Activated T-cell treated with anti-CD3 and anti-CD28 coated beads for 1 hour (primary cell): Measurements from ENCODE around the gene POLR2A.

ENCODE experiments used
- DNase-seq: peaks from one replicate; pipeline ENCODE4 v3.0.0-alpha.2; 2020; ENCODE audit warnings: low read depth

Gene POLR2A

GRCh38 chr17:7484067-7484918 lies at the start of gene POLR2A:
Gene POLR2A, plus strand, starts transcription at chr17:7484366.
- DNase-seq = peak; percentile 99

DNA sequence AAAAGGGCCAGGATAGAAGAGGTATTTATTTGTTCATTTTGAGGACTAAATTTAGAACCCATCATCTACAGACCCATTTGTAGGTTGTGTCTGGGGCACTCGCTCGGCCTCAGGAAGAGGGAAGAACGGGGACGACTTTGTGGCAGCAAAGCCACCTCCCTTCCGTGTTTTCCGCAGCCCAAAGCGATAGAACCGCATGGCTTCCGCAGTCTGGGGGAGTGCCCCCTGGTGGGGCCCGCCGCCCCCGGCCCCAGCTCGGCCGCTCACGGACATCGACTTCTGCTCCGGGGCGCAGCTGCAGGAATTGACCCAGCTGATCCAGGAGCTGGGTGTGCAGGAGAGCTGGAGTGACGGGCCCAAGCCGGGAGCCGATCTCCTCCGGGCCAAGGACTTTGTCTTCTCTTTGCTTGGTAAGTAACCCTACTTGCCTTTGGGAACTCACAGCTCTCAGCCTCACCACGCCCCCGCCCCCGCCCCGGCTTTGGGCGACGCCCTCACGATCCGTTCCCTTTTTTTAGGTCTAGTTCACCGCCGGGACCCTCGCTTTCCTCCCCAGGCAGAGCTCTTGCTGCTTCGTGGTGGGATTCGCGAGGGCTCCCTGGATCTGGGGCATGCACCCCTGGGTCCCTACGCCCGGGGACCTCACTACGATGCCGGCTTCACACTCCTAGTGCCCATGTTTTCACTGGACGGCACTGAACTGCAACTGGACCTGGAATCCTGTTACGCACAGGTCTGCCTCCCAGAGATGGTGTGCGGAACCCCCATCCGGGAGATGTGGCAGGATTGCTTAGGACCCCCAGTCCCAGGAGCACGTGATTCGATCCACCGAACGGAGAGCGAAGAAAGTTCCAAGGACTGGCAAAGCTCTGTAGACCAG lies 48.2 kb upstream of the POLR2A start:
- DNase-seq = peak; percentile 36

- DNase-seq = peak; percentile 69
Measured at GRCh38 chr17:7436556-7437368, 47.4 kb upstream of the POLR2A start.

- DNase-seq = no peak
Measured at GRCh38 chr17:7437369-7437863, 46.8 kb upstream of the POLR2A start.

DNA sequence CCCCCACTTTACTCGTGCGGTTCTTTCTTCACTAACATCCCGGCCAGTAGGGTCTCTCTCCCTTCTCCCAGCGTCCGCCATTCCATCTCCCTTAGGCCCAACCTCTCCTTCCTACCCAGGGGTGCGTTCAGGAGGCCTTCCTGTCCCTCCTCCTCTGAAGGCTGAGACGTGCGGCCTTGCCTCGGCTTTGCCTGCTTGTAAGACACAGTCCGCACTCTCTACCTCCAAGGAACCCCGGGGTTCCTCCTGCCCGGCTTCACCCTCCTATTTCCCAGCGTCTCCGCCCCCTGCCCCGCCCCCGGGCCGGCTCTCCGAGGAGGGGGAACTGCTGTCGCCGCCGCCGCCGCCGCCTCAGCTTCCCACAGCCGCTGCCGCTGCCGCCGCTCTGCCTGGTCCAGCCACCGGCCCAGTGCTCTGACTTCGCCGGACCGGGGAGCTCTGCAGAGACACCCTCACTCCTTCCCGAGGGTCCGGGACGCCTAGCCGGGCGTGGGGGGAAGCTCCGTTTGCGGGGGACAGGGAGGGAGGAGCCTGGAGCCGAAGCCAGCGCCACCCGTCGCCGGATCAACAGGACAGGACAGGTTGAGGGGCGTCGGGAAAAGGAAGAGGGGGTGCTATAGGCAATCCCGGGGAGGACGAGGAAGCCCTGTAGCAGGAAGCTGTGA lies 46.1 kb upstream of the POLR2A start:
- peak; percentile 49 for DNase-seq

DNA sequence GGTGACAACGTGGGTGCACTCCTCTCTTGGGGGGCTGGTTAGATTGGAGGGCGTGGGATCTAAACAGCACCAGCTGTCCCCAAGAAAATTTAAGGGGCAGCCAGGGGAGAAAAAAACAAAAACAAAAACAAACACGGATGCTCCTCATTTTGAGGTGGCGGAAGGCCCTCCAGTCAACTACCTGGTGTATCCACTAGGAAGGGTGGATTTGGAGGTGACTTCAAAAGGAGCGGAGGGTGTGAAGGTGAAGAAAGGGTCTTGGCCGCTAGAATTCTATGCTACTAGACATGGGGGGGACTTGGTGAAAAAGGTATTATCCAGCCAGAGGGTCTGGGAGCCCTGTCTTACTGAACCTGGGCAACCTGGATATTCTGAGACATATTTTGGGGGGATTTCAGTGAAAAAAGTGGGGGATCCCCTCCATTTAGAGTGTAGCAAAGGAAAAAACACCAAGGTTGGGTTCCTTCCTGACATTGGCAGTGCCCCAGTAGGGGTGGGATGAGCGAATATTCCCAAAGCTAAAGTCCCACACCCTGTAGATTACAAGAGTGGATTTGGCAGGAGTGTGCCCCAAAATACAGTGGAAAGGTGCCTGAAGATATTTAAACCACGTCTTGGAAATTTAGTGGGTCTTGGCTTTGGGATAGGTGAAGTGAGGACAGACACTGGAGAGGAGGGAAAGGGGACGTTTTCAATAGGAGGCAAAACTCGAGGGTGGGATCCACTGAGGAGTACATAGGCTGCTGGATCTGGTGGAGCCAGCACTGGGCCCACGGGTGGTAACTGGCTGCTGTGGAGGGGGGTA lies 45.3 kb upstream of the POLR2A start:
- no peak for DNase-seq

DNA sequence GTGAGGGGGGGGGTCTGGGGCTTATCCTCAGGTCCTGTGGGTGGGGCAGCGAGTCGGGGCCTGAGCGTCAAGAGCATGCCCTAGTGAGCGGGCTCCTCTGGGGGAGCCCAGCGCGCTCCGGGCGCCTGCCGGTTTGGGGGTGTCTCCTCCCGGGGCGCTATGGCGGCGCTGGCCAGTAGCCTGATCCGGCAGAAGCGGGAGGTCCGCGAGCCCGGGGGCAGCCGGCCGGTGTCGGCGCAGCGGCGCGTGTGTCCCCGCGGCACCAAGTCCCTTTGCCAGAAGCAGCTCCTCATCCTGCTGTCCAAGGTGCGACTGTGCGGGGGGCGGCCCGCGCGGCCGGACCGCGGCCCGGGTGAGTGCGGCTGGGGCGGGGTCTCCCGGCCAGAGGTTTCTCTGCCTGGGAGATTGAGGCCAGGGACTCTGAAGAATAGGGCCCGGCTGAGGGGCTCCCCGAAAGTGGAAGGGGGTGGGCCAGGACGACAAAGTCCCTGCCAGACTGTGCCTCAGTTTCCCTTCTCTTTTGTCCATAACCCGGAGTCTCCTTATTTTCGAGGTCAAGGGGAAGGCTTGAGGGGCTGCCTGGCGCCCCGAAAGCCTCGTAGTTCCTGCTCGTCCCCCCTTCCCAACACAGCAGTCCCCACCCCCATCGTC lies 44.6 kb upstream of the POLR2A start, which contains the start of gene FGF11:
TSS of gene FGF11 (plus strand) at position 51 of the 651 bp plus-strand sequence. CDS start at position 160, 109 bp downstream.
- no peak for DNase-seq

GRCh38 chr17:7440113-7440833 lies 43.9 kb upstream of the POLR2A start:
- DNase-seq = no peak

DNA sequence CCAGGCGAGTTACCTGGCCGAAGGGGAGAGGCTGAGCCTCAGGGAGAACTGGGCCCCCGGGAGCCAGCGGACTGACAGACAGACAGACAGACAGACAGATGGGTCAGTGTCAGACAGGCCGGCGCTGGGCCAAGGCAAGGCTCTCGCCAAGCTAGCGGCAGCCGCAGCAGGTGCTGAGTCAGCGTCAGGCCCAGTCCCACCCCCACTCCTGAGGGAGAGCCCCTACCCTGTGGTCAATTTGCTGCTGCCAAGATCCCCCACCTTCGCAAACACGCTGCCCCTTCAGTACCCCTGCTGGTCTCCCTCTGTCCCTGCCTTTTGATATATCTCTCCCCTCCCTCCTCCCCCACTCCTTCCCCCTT lies 43.4 kb upstream of the POLR2A start:
- DNase-seq = no peak

GRCh38 chr17:7441266-7441665 lies 42.9 kb upstream of the POLR2A start:
- DNase-seq = no peak

DNA sequence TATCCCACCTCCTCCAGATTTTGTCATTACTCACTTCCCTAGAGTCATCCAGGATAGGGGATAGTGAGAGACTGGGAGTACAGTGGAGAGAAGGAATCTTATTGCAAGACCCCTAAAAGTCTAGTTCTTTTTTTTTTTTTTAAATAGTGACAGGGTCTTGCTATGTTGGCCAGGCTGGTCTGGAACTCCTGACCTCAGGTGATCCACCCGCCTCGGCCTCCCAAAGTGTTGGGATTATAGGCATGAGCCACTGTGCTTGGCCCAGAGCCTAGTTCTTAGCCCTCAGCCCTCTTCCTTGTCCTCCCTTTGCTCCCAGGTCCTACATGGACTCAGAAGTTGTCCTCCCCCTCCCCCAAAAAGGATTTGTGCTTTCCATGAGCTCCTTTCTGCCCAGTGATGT lies 42.0 kb upstream of the POLR2A start:
- no peak for DNase-seq

DNA sequence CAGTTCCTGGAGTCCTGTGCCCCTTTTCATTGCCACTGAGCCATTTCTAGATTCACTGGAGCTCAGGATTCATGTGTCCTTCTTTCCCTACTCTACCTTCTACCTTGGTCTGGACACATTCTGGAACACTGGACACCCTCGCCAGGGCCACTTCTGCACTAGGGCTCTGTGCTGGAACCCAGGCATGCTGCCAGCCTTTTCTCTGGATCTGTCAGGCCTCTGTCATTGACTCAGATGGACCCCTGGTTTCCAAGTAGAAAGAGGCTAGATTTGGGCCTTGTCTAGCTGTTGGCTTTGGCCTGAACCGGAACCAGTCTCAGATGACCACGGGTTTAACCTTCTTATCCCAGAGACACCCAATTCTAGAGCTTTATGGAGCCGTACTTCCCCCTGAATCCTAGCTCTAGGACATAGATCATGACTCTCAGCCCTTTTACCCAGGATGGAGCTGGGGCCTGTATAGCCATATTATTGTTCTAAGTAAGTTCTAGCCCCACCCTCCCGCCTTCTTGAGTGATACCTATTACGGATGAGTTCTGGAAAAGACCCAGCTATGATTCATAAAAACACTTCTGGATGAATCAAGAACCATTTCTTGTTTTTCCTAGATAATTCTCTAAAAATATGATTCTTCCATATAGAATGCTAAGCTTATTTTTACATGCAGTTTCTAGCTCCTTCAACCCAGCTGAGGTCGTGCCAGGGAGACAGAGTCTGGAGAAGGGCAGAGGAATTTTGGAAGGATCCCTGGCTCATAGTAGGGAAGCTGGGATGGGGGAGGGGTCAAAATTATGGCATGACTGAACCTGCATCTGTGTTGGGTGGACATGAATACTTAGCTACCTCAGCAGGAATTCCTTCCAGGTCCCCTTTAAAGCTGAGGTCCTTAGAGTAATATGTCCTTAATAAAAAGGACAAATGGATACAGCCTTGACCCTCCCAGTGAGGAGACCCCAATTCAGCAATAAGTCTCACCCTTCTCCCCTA lies 40.4 kb upstream of the POLR2A start:
- DNase-seq = no peak

DNA sequence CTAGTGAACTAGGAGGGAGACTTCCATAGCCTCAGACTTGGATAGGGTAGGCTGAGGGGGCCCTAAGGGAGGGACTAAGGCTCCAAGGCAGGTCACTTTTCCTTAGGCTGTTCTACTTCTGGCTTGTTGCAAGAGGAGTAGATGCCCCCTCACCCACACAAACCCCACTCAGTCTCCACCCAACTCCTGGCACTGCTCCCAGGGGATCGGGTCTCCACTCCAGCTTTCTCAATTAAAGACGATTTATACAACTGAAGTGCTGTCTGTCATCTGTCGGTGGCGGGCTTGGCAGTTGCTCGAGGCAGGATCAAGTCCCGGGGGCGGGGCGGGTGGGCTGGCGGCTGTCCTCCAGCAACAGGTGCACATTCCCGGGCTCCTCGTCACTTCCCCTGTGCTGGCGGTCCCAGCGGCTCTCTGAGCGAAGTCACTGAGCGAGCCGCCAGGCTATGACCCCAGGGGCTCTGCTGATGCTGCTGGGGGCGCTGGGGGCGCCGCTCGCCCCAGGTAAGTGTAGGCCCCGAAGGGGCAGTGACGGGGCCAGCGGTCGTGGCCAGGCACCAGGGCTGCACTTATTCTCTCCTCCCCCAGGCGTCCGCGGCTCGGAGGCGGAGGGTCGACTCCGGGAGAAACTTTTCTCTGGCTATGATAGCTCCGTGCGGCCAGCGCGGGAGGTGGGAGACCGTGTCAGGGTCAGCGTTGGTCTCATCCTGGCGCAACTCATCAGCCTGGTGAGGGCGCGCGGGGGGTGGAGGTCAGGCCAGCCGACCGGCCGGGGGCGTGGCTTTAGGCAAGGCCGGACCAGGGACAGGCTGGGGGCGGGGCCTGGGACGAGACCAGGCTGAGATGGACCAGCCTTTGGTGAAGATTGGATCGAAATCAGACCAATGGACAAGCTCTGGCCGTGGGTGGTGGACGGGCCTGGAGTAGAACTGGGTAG lies 39.2 kb upstream of the POLR2A start, which contains the start of gene CHRNB1:
TSS of gene CHRNB1 (plus strand) at position 380 of the 937 bp plus-strand sequence. CDS start at position 447, 67 bp downstream.
- no peak for DNase-seq

- DNase-seq = no peak
Measured at GRCh38 chr17:7445619-7445968, 38.6 kb upstream of the POLR2A start.

- no peak for DNase-seq
Measured at GRCh38 chr17:7448461-7448860, 35.7 kb upstream of the POLR2A start.

GRCh38 chr17:7459961-7460545 lies 24.1 kb upstream of the POLR2A start:
- no peak for DNase-seq
